ENCODE results near the gene ZFAND2A.

DNA sequence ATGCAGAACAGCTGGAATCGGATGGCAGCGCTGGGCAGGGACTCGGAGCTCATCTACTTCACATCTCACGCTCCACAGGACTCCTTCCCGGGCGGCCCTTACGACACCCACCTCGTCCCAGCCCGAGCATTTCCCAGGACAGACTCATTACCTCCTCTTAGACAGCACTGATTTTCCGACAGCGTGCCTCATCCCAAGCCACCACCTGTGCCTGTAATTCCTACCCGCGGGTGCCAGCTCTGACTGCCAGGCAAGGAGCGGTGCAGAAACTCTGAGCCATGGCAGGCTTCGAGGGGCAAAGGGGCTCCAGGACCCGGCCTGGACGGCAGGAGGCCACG lies 46.5 kb downstream of the ZFAND2A start:
- no peak for TF ChIP-seq YY1 (IDR thresholded peaks at IDR 0.05; ENCODE audit: low read depth, low read length)
- TF ChIP-seq RXRA (IDR thresholded peaks at IDR 0.05; ENCODE audit: insufficient read depth, low read depth, low read length) = no peak
- no peak for TF ChIP-seq HDAC6 (IDR thresholded peaks at IDR 0.05; ENCODE audit: low read depth, low read length)
- no peak for TF ChIP-seq POLR2A (IDR thresholded peaks at IDR 0.05; ENCODE audit: control extremely low read depth in 1 of 2, low read depth in 2 of 2, low read length in 2 of 2)
- TF ChIP-seq, protein P1, sequence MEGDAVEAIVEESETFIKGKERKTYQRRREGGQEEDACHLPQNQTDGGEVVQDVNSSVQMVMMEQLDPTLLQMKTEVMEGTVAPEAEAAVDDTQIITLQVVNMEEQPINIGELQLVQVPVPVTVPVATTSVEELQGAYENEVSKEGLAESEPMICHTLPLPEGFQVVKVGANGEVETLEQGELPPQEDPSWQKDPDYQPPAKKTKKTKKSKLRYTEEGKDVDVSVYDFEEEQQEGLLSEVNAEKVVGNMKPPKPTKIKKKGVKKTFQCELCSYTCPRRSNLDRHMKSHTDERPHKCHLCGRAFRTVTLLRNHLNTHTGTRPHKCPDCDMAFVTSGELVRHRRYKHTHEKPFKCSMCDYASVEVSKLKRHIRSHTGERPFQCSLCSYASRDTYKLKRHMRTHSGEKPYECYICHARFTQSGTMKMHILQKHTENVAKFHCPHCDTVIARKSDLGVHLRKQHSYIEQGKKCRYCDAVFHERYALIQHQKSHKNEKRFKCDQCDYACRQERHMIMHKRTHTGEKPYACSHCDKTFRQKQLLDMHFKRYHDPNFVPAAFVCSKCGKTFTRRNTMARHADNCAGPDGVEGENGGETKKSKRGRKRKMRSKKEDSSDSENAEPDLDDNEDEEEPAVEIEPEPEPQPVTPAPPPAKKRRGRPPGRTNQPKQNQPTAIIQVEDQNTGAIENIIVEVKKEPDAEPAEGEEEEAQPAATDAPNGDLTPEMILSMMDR (IDR thresholded peaks at IDR 0.05; ENCODE audit: control extremely low read depth in 1 of 3, insufficient read depth in 1 of 3, low read depth in 1 of 3, low read length in 3 of 3) = no peak
- TF ChIP-seq CREB1 (IDR thresholded peaks at IDR 0.05) = no peak
- TF ChIP-seq SUZ12 (IDR thresholded peaks at IDR 0.05; ENCODE audit: low read length) = no peak
- no peak for TF ChIP-seq TAF7 (optimal IDR thresholded peaks at IDR 0.05; ENCODE audit: borderline replicate concordance, low read depth, low read length)
- no peak for TF ChIP-seq POLR2AphosphoS5 (IDR thresholded peaks at IDR 0.05; ENCODE audit: low read depth, low read length)
- no peak for TF ChIP-seq TEAD4 (IDR thresholded peaks at IDR 0.05; ENCODE audit: low read depth, low read length)
- no peak for TF ChIP-seq CEBPB (IDR thresholded peaks at IDR 0.05; ENCODE audit: low read depth, low read length)
- no peak for TF ChIP-seq EP300 (IDR thresholded peaks at IDR 0.05; ENCODE audit: borderline replicate concordance in 1 of 2, low read depth in 2 of 2, low read length in 2 of 2)
- no peak for TF ChIP-seq SP1 (IDR thresholded peaks at IDR 0.05; ENCODE audit: low read depth, low read length)
- TF ChIP-seq KDM5A (IDR thresholded peaks at IDR 0.05; ENCODE audit: low read length) = no peak
